MM.1S (cell line): Measurements from ENCODE around the gene WDFY3.

Experiments
- DNase-seq: peaks from one replicate; pipeline ENCODE4 v3.0.0-alpha.2; 2015
- H2AFZ ChIP-seq: fragments of 300-600 bp; sonication (generic); 2 replicates; pipeline ENCODE4 v1.6.0; 2016; ENCODE audit warnings: antibody characterized with exemption, low read length
- H3F3A ChIP-seq: fragments of 300-600 bp; sonication (generic); 2 replicates; pipeline ENCODE4 v1.6.1; 2016; ENCODE audit warnings: mild to moderate bottlenecking, antibody characterized with exemption, low read length, moderate library complexity, mixed read lengths; ENCODE audit not compliant: insufficient read depth
- H3K27ac ChIP-seq: fragments of 300-600 bp; sonication (generic); 2 replicates; pipeline ENCODE4 v1.5.1; 2016; ENCODE audit warnings: mild to moderate bottlenecking, low read length
- H3K27me3 ChIP-seq: fragments of 300-600 bp; sonication (generic); replicated peaks from 2 replicates; pipeline ENCODE4 v1.6.0; 2016; ENCODE audit warnings: low read length; ENCODE audit not compliant: insufficient read depth
- H3K36me3 ChIP-seq: fragments of 300-600 bp; sonication (generic); replicated peaks from 2 replicates; pipeline ENCODE4 v1.6.1; 2016; ENCODE audit warnings: mild to moderate bottlenecking, low read length, mixed read lengths; ENCODE audit not compliant: insufficient read depth
- H3K4me1 ChIP-seq: fragments of 300-600 bp; sonication (generic); 2 replicates; pipeline ENCODE4 v1.6.1; 2016; ENCODE audit warnings: low read length, mixed read lengths
- H3K4me2 ChIP-seq: fragments of 300-600 bp; sonication (generic); 2 replicates; pipeline ENCODE4 v1.6.0; 2016; ENCODE audit warnings: low read depth, low read length
- H3K4me3 ChIP-seq: fragments of 300-600 bp; sonication (generic); 2 replicates; pipeline ENCODE4 v1.5.1; 2016; ENCODE audit warnings: low read length, mixed read lengths
- H3K79me2 ChIP-seq: fragments of 300-600 bp; sonication (generic); 2 replicates; pipeline ENCODE4 v1.6.1; 2016; ENCODE audit warnings: mixed run types, low read length, mixed read lengths
- H3K9ac ChIP-seq: fragments of 300-600 bp; sonication (generic); 2 replicates; pipeline ENCODE4 v1.6.1; 2016; ENCODE audit warnings: low read length, mixed read lengths
- H3K9me2 ChIP-seq: fragments of 300-600 bp; sonication (generic); replicated peaks from 2 replicates; pipeline ENCODE4 v1.6.1; 2016; ENCODE audit warnings: mild to moderate bottlenecking, low read length, mixed read lengths; ENCODE audit not compliant: insufficient read depth
- H3K9me3 ChIP-seq: fragments of 300-600 bp; sonication (generic); replicated peaks from 2 replicates; pipeline ENCODE4 v1.6.1; 2016; ENCODE audit warnings: mild to moderate bottlenecking, low read length, mixed read lengths; ENCODE audit not compliant: insufficient read depth
- H4K20me1 ChIP-seq: fragments of 300-600 bp; sonication (generic); 2 replicates; pipeline ENCODE4 v1.6.1; 2016; ENCODE audit warnings: mild to moderate bottlenecking, low read length, moderate library complexity, mixed read lengths; ENCODE audit not compliant: insufficient read depth
- EZH2 ChIP-seq: fragments of 300-600 bp; sonication (generic); optimal IDR thresholded peaks from 2 replicates; pipeline ENCODE3; 2017; ENCODE audit warnings: low read depth, mild to moderate bottlenecking, antibody characterized with exemption, low read length, mixed read lengths
- EZH2phosphoT487 ChIP-seq: fragments of 300-600 bp; sonication (generic); IDR thresholded peaks from 2 replicates; pipeline ENCODE4 v1.6.1; 2018; ENCODE audit warnings: antibody characterized with exemption, low read length
- TF ChIP-seq, protein P1 (sequence below): fragments of 300-600 bp; sonication (generic); IDR thresholded peaks from 2 replicates; pipeline ENCODE4 v1.5.1; 2016; ENCODE audit warnings: antibody characterized with exemption, low read length, mixed read lengths

The WDFY3 gene

GRCh38 chr4:84932462-84932861, 34.0 kb downstream of the WDFY3 start:
- H3K4me2 ChIP-seq = no peak overlapping the region
- no peak for DNase-seq
- no peaks in the 10 kb centered on the region for H3K27me3 ChIP-seq
- no peaks in the 10 kb centered on the region for H4K20me1 ChIP-seq
- TF ChIP-seq, protein P1, sequence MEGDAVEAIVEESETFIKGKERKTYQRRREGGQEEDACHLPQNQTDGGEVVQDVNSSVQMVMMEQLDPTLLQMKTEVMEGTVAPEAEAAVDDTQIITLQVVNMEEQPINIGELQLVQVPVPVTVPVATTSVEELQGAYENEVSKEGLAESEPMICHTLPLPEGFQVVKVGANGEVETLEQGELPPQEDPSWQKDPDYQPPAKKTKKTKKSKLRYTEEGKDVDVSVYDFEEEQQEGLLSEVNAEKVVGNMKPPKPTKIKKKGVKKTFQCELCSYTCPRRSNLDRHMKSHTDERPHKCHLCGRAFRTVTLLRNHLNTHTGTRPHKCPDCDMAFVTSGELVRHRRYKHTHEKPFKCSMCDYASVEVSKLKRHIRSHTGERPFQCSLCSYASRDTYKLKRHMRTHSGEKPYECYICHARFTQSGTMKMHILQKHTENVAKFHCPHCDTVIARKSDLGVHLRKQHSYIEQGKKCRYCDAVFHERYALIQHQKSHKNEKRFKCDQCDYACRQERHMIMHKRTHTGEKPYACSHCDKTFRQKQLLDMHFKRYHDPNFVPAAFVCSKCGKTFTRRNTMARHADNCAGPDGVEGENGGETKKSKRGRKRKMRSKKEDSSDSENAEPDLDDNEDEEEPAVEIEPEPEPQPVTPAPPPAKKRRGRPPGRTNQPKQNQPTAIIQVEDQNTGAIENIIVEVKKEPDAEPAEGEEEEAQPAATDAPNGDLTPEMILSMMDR = no peak
- TF ChIP-seq EZH2 (no peak), EZH2phosphoT487 (no peak)
- no peak overlapping the region for H3K4me3 ChIP-seq
- no peaks in the 10 kb centered on the region for H3K36me3 ChIP-seq
- no peaks in the 10 kb centered on the region for H3F3A ChIP-seq
- H3K27ac ChIP-seq = no peak overlapping the region
- no peak overlapping the region for H3K9ac ChIP-seq
- H2AFZ ChIP-seq = no peak overlapping the region
- H3K9me2 ChIP-seq = no peaks in the 10 kb centered on the region
- no peaks in the 10 kb centered on the region for H3K4me1 ChIP-seq
- no peaks in the 10 kb centered on the region for H3K79me2 ChIP-seq
- no peaks in the 10 kb centered on the region for H3K9me3 ChIP-seq

DNA sequence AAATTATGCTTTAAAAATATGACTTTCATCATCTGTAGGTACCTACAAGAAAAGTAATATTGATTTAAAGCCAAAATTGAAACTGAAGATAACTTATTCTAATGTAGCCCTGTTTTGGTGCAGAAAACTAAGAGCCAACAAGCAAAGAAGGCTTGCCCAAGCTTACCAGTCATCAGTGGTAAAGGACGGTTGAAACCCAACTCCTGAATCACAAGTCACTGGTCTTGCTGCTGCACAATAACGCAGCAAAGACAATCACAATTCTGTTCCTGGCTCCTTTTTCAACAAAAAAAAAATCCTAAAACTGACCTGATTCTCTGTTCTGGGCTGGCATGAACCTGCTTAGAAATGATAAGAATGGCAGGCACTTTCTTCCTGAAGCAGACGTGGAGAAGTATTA, 34.5 kb downstream of the WDFY3 start:
- H3K9me3 ChIP-seq = no peaks in the 10 kb centered on the region
- TF ChIP-seq EZH2phosphoT487 (no peak), EZH2 (no peak)
- TF ChIP-seq, protein P1 = no peak
- no peak overlapping the region for H3K4me3 ChIP-seq
- DNase-seq = no peak
- H3K4me1 ChIP-seq = no peaks in the 10 kb centered on the region
- no peak overlapping the region for H3K9ac ChIP-seq
- H3F3A ChIP-seq = no peaks in the 10 kb centered on the region
- H3K27me3 ChIP-seq = no peaks in the 10 kb centered on the region
- no peaks in the 10 kb centered on the region for H3K79me2 ChIP-seq
- no peak overlapping the region for H2AFZ ChIP-seq
- H3K27ac ChIP-seq = no peak overlapping the region
- no peak overlapping the region for H3K4me2 ChIP-seq
- H3K9me2 ChIP-seq = no peaks in the 10 kb centered on the region
- no peaks in the 10 kb centered on the region for H4K20me1 ChIP-seq
- no peaks in the 10 kb centered on the region for H3K36me3 ChIP-seq

GRCh38 chr4:84931274-84931673, 35.2 kb downstream of the WDFY3 start:
- H3K4me1 ChIP-seq = no peaks in the 10 kb centered on the region
- DNase-seq = no peak
- H3K4me2 ChIP-seq = no peak overlapping the region
- no peaks in the 10 kb centered on the region for H3K36me3 ChIP-seq
- no peak overlapping the region for H3K9ac ChIP-seq
- H3K27me3 ChIP-seq = no peaks in the 10 kb centered on the region
- H3K4me3 ChIP-seq = no peak overlapping the region
- TF ChIP-seq EZH2phosphoT487 = no peak
- TF ChIP-seq, protein P1 = no peak
- TF ChIP-seq EZH2 = no peak
- H3K79me2 ChIP-seq = no peaks in the 10 kb centered on the region
- no peaks in the 10 kb centered on the region for H3K9me3 ChIP-seq
- no peak overlapping the region for H2AFZ ChIP-seq
- H4K20me1 ChIP-seq = no peaks in the 10 kb centered on the region
- no peaks in the 10 kb centered on the region for H3F3A ChIP-seq
- no peak overlapping the region for H3K27ac ChIP-seq
- H3K9me2 ChIP-seq = no peaks in the 10 kb centered on the region
